H9 (cell line): ENCODE data around the gene PGBD5. TPM values are rescaled to one million over a fixed set of nuclear protein-coding genes. Genes with fewer than 3 reads are reported as not detected.

Experiments used
- DNase-seq: peaks from one replicate; pipeline ENCODE4 v3.0.0-alpha.2; 2017
- H2AFZ ChIP-seq: one replicate; pipeline ENCODE4 v1.6.1; 2013; ENCODE audit warnings: mild to moderate bottlenecking, low read length, control low read depth, moderate library complexity
- H2AK5ac ChIP-seq: 2 replicates; pipeline ENCODE4 v1.6.1; 2013; ENCODE audit warnings: low read length, control low read depth, mixed read lengths; ENCODE audit not compliant: insufficient read length
- H2BK120ac ChIP-seq: one replicate; pipeline ENCODE4 v1.6.1; 2013; ENCODE audit warnings: low read depth, mild to moderate bottlenecking, low read length, control low read depth, inconsistent platforms; ENCODE audit not compliant: poor library complexity, severe bottlenecking
- H2BK12ac ChIP-seq: 2 replicates; pipeline ENCODE4 v1.6.1; 2013; ENCODE audit warnings: low read length, control low read depth, mixed read lengths, low read depth; ENCODE audit not compliant: insufficient read length
- H2BK15ac ChIP-seq: 2 replicates; pipeline ENCODE4 v1.6.1; 2013; ENCODE audit warnings: low read depth, low read length, control low read depth
- H2BK20ac ChIP-seq: one replicate; pipeline ENCODE4 v1.6.1; 2013; ENCODE audit warnings: low read depth, mild to moderate bottlenecking, low read length, control low read depth, inconsistent platforms; ENCODE audit not compliant: poor library complexity, severe bottlenecking
- H2BK5ac ChIP-seq: 2 replicates; pipeline ENCODE4 v1.6.1; 2013; ENCODE audit warnings: low read length, control low read depth, mixed read lengths; ENCODE audit not compliant: insufficient read length
- H3K14ac ChIP-seq: 2 replicates; pipeline ENCODE4 v1.6.1; 2013; ENCODE audit warnings: low read length, control low read depth; ENCODE audit not compliant: insufficient read depth
- H3K18ac ChIP-seq: 2 replicates; pipeline ENCODE4 v1.6.1; 2013; ENCODE audit warnings: low read depth, mild to moderate bottlenecking, mixed read lengths, low read length, control low read depth; ENCODE audit not compliant: insufficient read length
- H3K23ac ChIP-seq: 2 replicates; pipeline ENCODE4 v1.6.1; 2013; ENCODE audit warnings: low read length, control low read depth, mixed read lengths, low read depth; ENCODE audit not compliant: insufficient read length
- H3K23me2 ChIP-seq: 2 replicates; pipeline ENCODE4 v1.6.1; 2013; ENCODE audit warnings: low read depth, mild to moderate bottlenecking, mixed read lengths, low read length, control low read depth; ENCODE audit not compliant: insufficient read length, poor library complexity, severe bottlenecking
- H3K27ac ChIP-seq: 2 replicates; pipeline ENCODE4 v1.5.1; 2013; ENCODE audit warnings: low read length, control low read depth, mixed read lengths, low read depth; ENCODE audit not compliant: insufficient read length
- H3K27me3 ChIP-seq: 2 replicates; pipeline ENCODE4 v1.6.1; 2013; ENCODE audit warnings: low read length, control low read depth, inconsistent platforms; ENCODE audit not compliant: insufficient read depth
- H3K4ac ChIP-seq: 2 replicates; pipeline ENCODE4 v1.6.1; 2013; ENCODE audit warnings: low read depth, mild to moderate bottlenecking, control low read depth, inconsistent platforms, low read length, moderate library complexity
- H3K4me1 ChIP-seq: 2 replicates; pipeline ENCODE4 v1.6.1; 2013; ENCODE audit warnings: low read length, control low read depth, inconsistent platforms; ENCODE audit not compliant: insufficient read depth
- H3K4me2 ChIP-seq: 2 replicates; pipeline ENCODE4 v1.6.1; 2013; ENCODE audit warnings: low read length, control low read depth, mixed read lengths; ENCODE audit not compliant: insufficient read length, insufficient read depth
- H3K56ac ChIP-seq: 2 replicates; pipeline ENCODE4 v1.6.1; 2013; ENCODE audit warnings: low read depth, mild to moderate bottlenecking, mixed read lengths, low read length, control low read depth; ENCODE audit not compliant: insufficient read length
- H3K79me1 ChIP-seq: 2 replicates; pipeline ENCODE4 v1.6.1; 2013; ENCODE audit warnings: low read depth, mild to moderate bottlenecking, moderate library complexity, low read length, control low read depth, inconsistent platforms; ENCODE audit not compliant: insufficient read depth, poor library complexity, severe bottlenecking
- H3K79me2 ChIP-seq: 2 replicates; pipeline ENCODE4 v1.6.1; 2013; ENCODE audit warnings: low read length, control low read depth, inconsistent platforms; ENCODE audit not compliant: insufficient read depth
- H3K9ac ChIP-seq: 2 replicates; pipeline ENCODE4 v1.6.1; 2013; ENCODE audit warnings: low read length, control low read depth, mixed read lengths; ENCODE audit not compliant: insufficient read length; ENCODE audit errors: extremely low read depth
- H3K9me3 ChIP-seq: one replicate; pipeline ENCODE4 v1.6.1; 2013; ENCODE audit warnings: low read depth, low read length, inconsistent platforms; ENCODE audit not compliant: control insufficient read depth
- H3T11ph ChIP-seq: one replicate; pipeline ENCODE4 v1.6.1; 2013; ENCODE audit warnings: mild to moderate bottlenecking, low read length, control low read depth, inconsistent platforms
- H4K20me1 ChIP-seq: one replicate; pipeline ENCODE4 v1.6.1; 2013; ENCODE audit not compliant: control insufficient read depth, insufficient read length, insufficient read depth
- H4K5ac ChIP-seq: 2 replicates; pipeline ENCODE4 v1.6.1; 2013; ENCODE audit warnings: low read depth, mild to moderate bottlenecking, mixed read lengths, low read length, control low read depth; ENCODE audit not compliant: insufficient read length
- H4K8ac ChIP-seq: replicated peaks from 2 replicates; pipeline ENCODE4 v1.6.1; 2013; ENCODE audit warnings: low read length, control low read depth, mixed read lengths, low read depth; ENCODE audit not compliant: insufficient read length
- H4K91ac ChIP-seq: 2 replicates; pipeline ENCODE4 v1.6.1; 2013; ENCODE audit warnings: low read depth, mild to moderate bottlenecking, moderate library complexity, mixed read lengths, low read length, control low read depth; ENCODE audit not compliant: insufficient read length
- H3K27ac Mint-ChIP-seq, 3 experiments: 2 replicates in 2 of 3; 3 replicates in 1 of 3; pipeline ENCODE4 v1.8.0; 2020 to 2021; ENCODE audit warnings: mixed read lengths in 3 of 3, mild to moderate bottlenecking in 1 of 3, moderate library complexity in 1 of 3
- H3K27me3 Mint-ChIP-seq: 2 replicates; pipeline ENCODE4 v1.8.0; 2021; ENCODE audit warnings: low read depth, mild to moderate bottlenecking, moderate library complexity, mixed read lengths
- H3K36me3 Mint-ChIP-seq, 3 experiments: 2 replicates in 2 of 3; 3 replicates in 1 of 3; pipeline ENCODE4 v1.8.0; 2020 to 2021; ENCODE audit warnings: low read depth in 3 of 3, mixed read lengths in 3 of 3; ENCODE audit not compliant: insufficient read depth in 1 of 3
- H3K4me1 Mint-ChIP-seq, 2 experiments: 2 replicates each; pipeline ENCODE4 v1.8.0; 2020; ENCODE audit warnings: mixed read lengths in 2 of 2
- H3K4me3 Mint-ChIP-seq, 2 experiments: 2 replicates in 1 of 2; 3 replicates in 1 of 2; pipeline ENCODE4 v1.8.0; 2020 to 2021; ENCODE audit warnings: mild to moderate bottlenecking in 2 of 2, mixed read lengths in 2 of 2, moderate library complexity in 1 of 2
- H3K9me3 Mint-ChIP-seq, 2 experiments: 2 replicates in 1 of 2; 3 replicates in 1 of 2; pipeline ENCODE4 v1.8.0; 2020; ENCODE audit warnings: mild to moderate bottlenecking in 2 of 2, mixed read lengths in 2 of 2, moderate library complexity in 1 of 2
- CTCF ChIP-seq: fragments of 200-600 bp; sonication (generic); conservative IDR thresholded peaks from 3 replicates; pipeline ENCODE4 v1.8.0; 2021; ENCODE audit warnings: antibody characterized with exemption, mild to moderate bottlenecking
- WGBS: extraction: QIAGEN DNeasy Blood & Tissue Kit; methylation state at CpG from one replicate; pipeline ENCODE4 v1.1.7; 2013; ENCODE audit warnings: missing lambda C conversion rate, low lambda C conversion rate, mixed read lengths; ENCODE audit not compliant: insufficient read length; ENCODE audit errors: extremely low coverage; 5-methylcytosine and 5-hydroxymethylcytosine counted together
- total RNA-seq: library from RNA; stranded (reverse); gene quantifications from 2 replicates; pipeline ENCODE4 v1.2.1, GENCODE V29; 2021

The PGBD5 gene
- total RNA-seq, 1 experiment from 2014 or later = 19.1 TPM

- H3K4me3 Mint-ChIP-seq = no peak overlapping the region
- H2BK12ac ChIP-seq = no peak overlapping the region
- H3K27ac Mint-ChIP-seq = peak overlapping the region in 1 of 3 experiments; percentile 27; a peak in 1 of 7 replicates
- no peak overlapping the region for H4K5ac ChIP-seq
- no peak overlapping the region for H3K14ac ChIP-seq
- no peak overlapping the region for H2BK5ac ChIP-seq
- no peaks in the 10 kb centered on the region for H3K4me1 ChIP-seq
- no peak overlapping the region for H3K56ac ChIP-seq
- H2BK15ac ChIP-seq = no peak overlapping the region
- no peaks in the 10 kb centered on the region for H3K27me3 ChIP-seq
- DNase-seq = no peak
- no peaks in the 10 kb centered on the region for H4K20me1 ChIP-seq
- no peak overlapping the region for H3K27ac ChIP-seq
- H3K23me2 ChIP-seq = peaks cover 3% of the 10 kb centered on the region
- no peak overlapping the region for H2AFZ ChIP-seq
- WGBS = no CpG with 5 or more reads among the region's 15 CpGs
- no peak overlapping the region for H3K23ac ChIP-seq
- no peak overlapping the region for H3K4me2 ChIP-seq
- H2BK120ac ChIP-seq = no peak overlapping the region
- no peaks in the 10 kb centered on the region for H3K9me3 Mint-ChIP-seq
- H3K79me2 ChIP-seq = no peaks in the 10 kb centered on the region
- no peak overlapping the region for H3T11ph ChIP-seq
- no peak overlapping the region for H4K91ac ChIP-seq
- no peaks in the 10 kb centered on the region for H3K79me1 ChIP-seq
- H3K4ac ChIP-seq = no peak overlapping the region
- no peaks in the 10 kb centered on the region; the same call in 1 of the 2 replicates for H3K27me3 Mint-ChIP-seq
- H3K18ac ChIP-seq = no peak overlapping the region
- no peaks in the 10 kb centered on the region for H3K9me3 ChIP-seq
- H4K8ac ChIP-seq = no peak overlapping the region
- no peaks in the 10 kb centered on the region; a peak in 1 of 7 replicates for H3K36me3 Mint-ChIP-seq
- no peak overlapping the region for H2BK20ac ChIP-seq
- H3K9ac ChIP-seq = no peak overlapping the region
- H3K4me1 Mint-ChIP-seq = peaks cover 10 to 12% of the 10 kb centered on the region in 2 experiments
- TF ChIP-seq CTCF = no peak
- H2AK5ac ChIP-seq = no peak overlapping the region
Measured at GRCh38 chr1:230309646-230310177, 116.4 kb downstream of the PGBD5 start.
